Activated CD4-positive, alpha-beta memory T cell treated with anti-CD3 and anti-CD28 coated beads for 36 hours (primary cell): ENCODE data around the gene CEP152. TPM values are rescaled to one million over a fixed set of nuclear protein-coding genes. Genes with fewer than 3 reads are reported as not detected.
A peak's percentile ranks its signal among the peaks of the same experiment; 100 is the strongest.

Experiments
- CTCF ChIA-PET: fragments of 350-600 bp; sonication (Branson Sonifier 250); formaldehyde crosslinking; loops from one replicate; lab custom pipeline; 2021; ENCODE audit warnings: antibody characterized with exemption, inconsistent platforms; lab: Charles Lee
- POLR2A ChIA-PET: fragments of 350-600 bp; sonication (Branson Sonifier 250); formaldehyde crosslinking; loops from one replicate; lab custom pipeline; 2021; ENCODE audit warnings: antibody characterized with exemption; lab: Charles Lee
- DNase-seq: peaks from one replicate; pipeline ENCODE4 v3.0.0-alpha.2; 2020
- H3K27ac Mint-ChIP-seq: one replicate; pipeline ENCODE4 v1.8.0; 2021; ENCODE audit warnings: mixed read lengths
- H3K27me3 Mint-ChIP-seq: one replicate; pipeline ENCODE4 v1.8.0; 2021; ENCODE audit warnings: mixed read lengths
- H3K36me3 Mint-ChIP-seq: one replicate; pipeline ENCODE4 v1.8.0; 2021; ENCODE audit warnings: mixed read lengths
- H3K4me1 Mint-ChIP-seq: one replicate; pipeline ENCODE4 v1.8.0; 2021; ENCODE audit warnings: low read depth, mixed read lengths
- H3K4me3 Mint-ChIP-seq: one replicate; pipeline ENCODE4 v1.8.0; 2021; ENCODE audit warnings: mild to moderate bottlenecking, mixed read lengths
- H3K9me3 Mint-ChIP-seq: one replicate; pipeline ENCODE4 v1.8.0; 2021; ENCODE audit warnings: mixed read lengths
- intact Hi-C: fragments of 100-400 bp; cut with micrococcal nuclease; formaldehyde crosslinking; loops from one replicate; pipeline ENCODE4 v1.15.1; 2023
- total RNA-seq, 2 experiments: library from RNA; stranded (reverse); gene quantifications; one replicate each; pipeline ENCODE4 v1.2.3, GENCODE V29; 2021

CEP152 gene
- total RNA-seq, 2 experiments from 2014 or later, result 36.1 to 39.4 TPM

DNA sequence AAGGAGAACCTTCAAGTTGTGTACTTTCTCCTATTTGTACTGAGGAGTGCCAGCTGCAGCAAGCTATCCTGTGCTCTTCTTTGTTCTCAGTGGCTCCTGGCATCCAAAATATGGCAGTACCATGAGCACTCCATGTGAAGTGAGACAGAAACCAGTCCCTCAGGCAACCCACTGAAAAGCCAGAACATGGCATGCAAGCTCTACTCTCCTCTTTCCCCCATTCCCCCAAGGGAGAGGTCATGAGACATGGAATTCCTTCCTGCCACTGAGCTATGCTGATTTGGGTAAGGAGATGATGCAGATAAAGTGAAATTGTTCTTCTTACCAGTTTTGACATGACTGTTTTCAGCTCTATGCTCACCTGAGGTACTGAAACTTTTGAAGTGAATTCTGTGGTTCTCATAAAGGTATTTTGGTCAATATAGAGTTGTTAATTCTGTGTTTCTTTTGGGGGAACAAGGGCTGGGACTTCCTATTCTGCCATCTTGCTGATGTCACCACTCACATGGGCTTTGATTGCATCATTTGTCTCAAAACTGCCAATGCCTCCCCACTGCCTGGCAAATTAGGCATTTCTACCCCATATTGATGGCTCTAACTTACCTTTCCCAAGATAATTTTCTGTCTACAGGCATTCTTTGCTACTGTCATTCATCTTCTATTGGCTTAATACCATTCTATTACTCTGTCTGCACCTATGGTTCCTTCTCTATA, 22.8 kb upstream of the CEP152 start:
- ChIA-PET CTCF (no interaction called here), POLR2A (no interaction called here)
- Mint-ChIP-seq H3K9me3 (peaks cover 21% of the 10 kb centered on the region), H3K27me3 (peaks cover 24% of the 10 kb centered on the region), H3K4me3 (no peak overlapping the region), H3K4me1 (no peaks in the 10 kb centered on the region), H3K36me3 (peaks cover 4% of the 10 kb centered on the region), H3K27ac (no peak overlapping the region)
- no peak for DNase-seq
- intact Hi-C loops, result no loop called here

GRCh38 chr15:48832648-48833047, 21.8 kb upstream of the CEP152 start:
- POLR2A ChIA-PET, result no interaction called here
- Mint-ChIP-seq H3K4me1 (no peaks in the 10 kb centered on the region), H3K4me3 (no peak overlapping the region), H3K36me3 (peaks cover 4% of the 10 kb centered on the region), H3K27ac (no peak overlapping the region), H3K9me3 (peaks cover 21% of the 10 kb centered on the region), H3K27me3 (peaks cover 24% of the 10 kb centered on the region)
- intact Hi-C loops, result no loop called here
- CTCF ChIA-PET, result no interaction called here
- DNase-seq, result no peak

- Mint-ChIP-seq H3K4me1 (peaks cover 4% of the 10 kb centered on the region), H3K27ac (no peak overlapping the region), H3K36me3 (peaks cover 3% of the 10 kb centered on the region), H3K9me3 (peaks cover 19% of the 10 kb centered on the region), H3K4me3 (no peak overlapping the region), H3K27me3 (peaks cover 17% of the 10 kb centered on the region)
- CTCF ChIA-PET, result no interaction called here
- intact Hi-C loops, result no loop called here
- POLR2A ChIA-PET, result no interaction called here
- DNase-seq, result no peak
Measured at GRCh38 chr15:48828906-48829305, 18.0 kb upstream of the CEP152 start.

- Mint-ChIP-seq H3K4me1 (peaks cover 4% of the 10 kb centered on the region), H3K9me3 (peaks cover 15% of the 10 kb centered on the region), H3K27ac (no peak overlapping the region), H3K4me3 (no peak overlapping the region), H3K27me3 (peaks cover 13% of the 10 kb centered on the region), H3K36me3 (peaks cover 2% of the 10 kb centered on the region)
- CTCF ChIA-PET, result no interaction called here
- DNase-seq, result no peak
- POLR2A ChIA-PET, result no interaction called here
- intact Hi-C loops, result no loop called here
Measured at GRCh38 chr15:48828471-48828870, 17.6 kb upstream of the CEP152 start.

GRCh38 chr15:48825075-48825474, 14.2 kb upstream of the CEP152 start:
- POLR2A ChIA-PET, result interaction anchor here (1.2 kb wide), 1 partner anchor 9 kb away, joined by 3 read pairs; no protein-coding TSS in a partner anchor
- intact Hi-C loops, result no loop called here
- H3K27ac Mint-ChIP-seq, result no peak overlapping the region
- CTCF ChIA-PET, result no interaction called here
- peaks cover 5% of the 10 kb centered on the region for H3K27me3 Mint-ChIP-seq
- peaks cover 4% of the 10 kb centered on the region for H3K4me1 Mint-ChIP-seq
- no peak for DNase-seq
- peaks cover 1% of the 10 kb centered on the region for H3K9me3 Mint-ChIP-seq
- no peak overlapping the region for H3K4me3 Mint-ChIP-seq
- H3K36me3 Mint-ChIP-seq, result no peaks in the 10 kb centered on the region

GRCh38 chr15:48823706-48824105, 12.8 kb upstream of the CEP152 start:
- no peak for DNase-seq
- no peak overlapping the region for H3K4me3 Mint-ChIP-seq
- H3K27me3 Mint-ChIP-seq, result peaks cover 3% of the 10 kb centered on the region
- peaks cover 1% of the 10 kb centered on the region for H3K9me3 Mint-ChIP-seq
- CTCF ChIA-PET, result no interaction called here
- H3K27ac Mint-ChIP-seq, result no peak overlapping the region
- POLR2A ChIA-PET, result no interaction called here
- intact Hi-C loops, result no loop called here
- no peaks in the 10 kb centered on the region for H3K36me3 Mint-ChIP-seq
- H3K4me1 Mint-ChIP-seq, result peaks cover 4% of the 10 kb centered on the region

- ChIA-PET POLR2A (no interaction called here), CTCF (no interaction called here)
- Mint-ChIP-seq H3K27me3 (peaks cover 3% of the 10 kb centered on the region), H3K9me3 (peaks cover 1% of the 10 kb centered on the region), H3K4me1 (peaks cover 4% of the 10 kb centered on the region), H3K27ac (no peak overlapping the region), H3K4me3 (no peak overlapping the region), H3K36me3 (no peaks in the 10 kb centered on the region)
- no peak for DNase-seq
- intact Hi-C loops, result no loop called here
Measured at GRCh38 chr15:48823237-48823636, 12.4 kb upstream of the CEP152 start.

DNA sequence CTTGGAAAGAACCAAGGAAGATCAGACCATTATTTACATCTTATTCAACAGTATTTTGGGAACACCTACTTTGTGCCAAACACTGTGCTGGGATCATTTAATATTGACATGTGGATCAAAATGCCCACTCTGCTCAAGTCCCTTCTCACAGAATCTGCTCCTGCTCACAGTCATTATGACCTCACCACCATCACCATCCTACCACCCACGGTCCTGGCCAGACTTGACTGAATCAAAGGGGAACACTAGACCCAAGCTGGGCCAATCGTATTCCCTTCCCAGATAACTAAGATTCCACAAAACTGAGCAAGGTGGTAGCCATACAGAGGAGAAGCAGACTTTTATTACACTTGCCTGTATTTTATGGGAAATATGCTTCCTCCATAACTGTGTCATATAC, 3.4 kb upstream of the CEP152 start:
- no peak overlapping the region for H3K27ac Mint-ChIP-seq
- H3K27me3 Mint-ChIP-seq, result peaks cover 1% of the 10 kb centered on the region
- H3K4me3 Mint-ChIP-seq, result no peak overlapping the region
- H3K4me1 Mint-ChIP-seq, result peaks cover 15% of the 10 kb centered on the region
- no peaks in the 10 kb centered on the region for H3K36me3 Mint-ChIP-seq
- H3K9me3 Mint-ChIP-seq, result no peaks in the 10 kb centered on the region
- DNase-seq, result no peak
- ChIA-PET CTCF (no interaction called here), POLR2A (no interaction called here)
- intact Hi-C loops, result no loop called here

DNA sequence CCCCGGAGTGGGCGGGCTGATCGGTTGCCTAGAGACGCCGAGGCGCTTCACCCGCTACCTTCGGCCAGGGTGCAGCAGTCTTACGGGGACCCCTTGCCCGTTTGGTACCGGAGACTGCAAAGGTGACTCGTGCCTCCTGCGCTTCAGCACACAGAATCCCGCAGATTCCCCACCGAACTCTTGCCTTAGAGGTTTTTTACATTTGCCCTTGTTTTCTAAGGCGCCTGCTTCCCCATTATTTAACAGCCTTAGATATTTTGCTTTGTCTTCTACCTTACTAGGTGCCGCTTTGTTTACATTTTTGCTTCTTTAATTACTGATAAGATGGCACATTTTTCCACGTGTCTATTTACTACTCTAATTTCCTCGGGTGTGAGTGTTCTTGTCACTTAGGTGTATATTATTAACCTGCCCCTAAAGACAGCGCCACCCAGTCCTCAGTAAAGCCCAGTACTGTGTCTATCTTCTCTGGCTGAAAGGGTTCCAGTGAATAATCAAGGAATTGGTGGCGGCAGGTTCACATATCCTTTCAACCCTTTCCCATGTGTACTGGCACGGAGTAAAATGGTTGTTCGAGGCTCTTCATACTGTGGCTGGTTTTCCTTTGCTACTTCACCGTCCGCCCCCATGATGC, 573 bp upstream of the CEP152 start:
- peak overlapping the region; percentile 96 for H3K4me3 Mint-ChIP-seq
- peaks cover 29% of the 10 kb centered on the region for H3K4me1 Mint-ChIP-seq
- no peak overlapping the region for H3K27ac Mint-ChIP-seq
- no peaks in the 10 kb centered on the region for H3K9me3 Mint-ChIP-seq
- POLR2A ChIA-PET, result interaction anchor here (0.9 to 1.8 kb wide), 8 partner anchors 13 to 809 kb away, joined by 3 to 14 read pairs (median 4); partner anchors contain the start of genes COPS2, DTWD1, EID1 and FAM227B
- DNase-seq, result no peak
- peaks cover 2% of the 10 kb centered on the region for H3K36me3 Mint-ChIP-seq
- intact Hi-C loops, result loop anchor here (1.0 to 2.0 kb wide), 6 partner anchors 66 to 809 kb away; partner anchors contain the start of genes COPS2, DUT, FAM227B and SECISBP2L
- H3K27me3 Mint-ChIP-seq, result peaks cover 1% of the 10 kb centered on the region
- CTCF ChIA-PET, result interaction anchor here (0.7 to 1.4 kb wide), 7 partner anchors 10 to 611 kb away, joined by 3 to 7 read pairs (median 4); partner anchors contain the start of genes EID1 and FGF7

- Mint-ChIP-seq H3K4me3 (peak overlapping the region; percentile 31), H3K27ac (peak overlapping the region; percentile 45), H3K36me3 (peaks cover 22% of the 10 kb centered on the region), H3K27me3 (no peaks in the 10 kb centered on the region), H3K4me1 (peaks cover 59% of the 10 kb centered on the region), H3K9me3 (no peaks in the 10 kb centered on the region)
- CTCF ChIA-PET, result no interaction called here
- intact Hi-C loops, result no loop called here
- POLR2A ChIA-PET, result no interaction called here
- DNase-seq, result no peak
Measured at GRCh38 chr15:48806151-48806550, 4.7 kb downstream of the CEP152 start.

- Mint-ChIP-seq H3K27ac (no peak overlapping the region), H3K36me3 (peaks cover 22% of the 10 kb centered on the region), H3K27me3 (no peaks in the 10 kb centered on the region), H3K9me3 (no peaks in the 10 kb centered on the region), H3K4me1 (peaks cover 60% of the 10 kb centered on the region), H3K4me3 (no peak overlapping the region)
- ChIA-PET CTCF (no interaction called here), POLR2A (no interaction called here)
- intact Hi-C loops, result no loop called here
- DNase-seq, result no peak
Measured at GRCh38 chr15:48805591-48805990, 5.3 kb downstream of the CEP152 start.

DNA sequence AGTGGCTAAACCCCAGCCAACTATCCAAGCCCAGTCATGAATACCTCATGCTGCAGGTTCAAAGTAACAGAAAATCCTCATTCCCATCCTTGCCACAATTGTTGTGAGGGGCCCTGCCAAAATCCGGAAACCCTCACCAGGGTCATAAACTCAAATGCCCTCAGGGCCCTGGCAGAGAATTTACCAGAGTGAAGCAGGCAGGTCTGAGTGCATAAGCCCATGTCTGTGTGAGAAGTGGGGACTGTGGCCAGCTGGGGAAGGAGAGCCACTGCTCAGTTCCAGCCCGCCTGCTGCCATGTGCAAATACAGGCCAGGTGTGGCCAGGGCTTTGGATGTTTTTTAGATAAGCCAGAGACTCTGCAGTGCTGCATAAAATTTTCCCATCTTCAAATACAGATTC, 7.0 kb downstream of the CEP152 start:
- POLR2A ChIA-PET, result no interaction called here
- peaks cover 23% of the 10 kb centered on the region for H3K36me3 Mint-ChIP-seq
- no peak for DNase-seq
- intact Hi-C loops, result no loop called here
- H3K4me1 Mint-ChIP-seq, result peaks cover 48% of the 10 kb centered on the region
- no peaks in the 10 kb centered on the region for H3K9me3 Mint-ChIP-seq
- H3K27ac Mint-ChIP-seq, result no peak overlapping the region
- H3K4me3 Mint-ChIP-seq, result no peak overlapping the region
- no peaks in the 10 kb centered on the region for H3K27me3 Mint-ChIP-seq
- CTCF ChIA-PET, result no interaction called here
